SK-N-MC (cell line): Measurements from ENCODE around the gene MYLK2.

Source experiments
- DNase-seq: peaks from one replicate; pipeline ENCODE4 v3.0.0-alpha.2; 2011; ENCODE audit warnings: low read depth, low spot score
- H3K27ac ChIP-seq: fragments of 200-600 bp; sonication (generic); 2 replicates; pipeline ENCODE4 v1.5.1; 2016; ENCODE audit warnings: mixed run types
- H3K36me3 ChIP-seq: fragments of 200-600 bp; sonication (generic); 2 replicates; pipeline ENCODE4 v1.6.1; 2017; ENCODE audit warnings: antibody characterized with exemption, low read length, mixed read lengths; ENCODE audit not compliant: insufficient read depth
- H3K4me3 ChIP-seq: fragments of 200-600 bp; sonication (generic); 2 replicates; pipeline ENCODE4 v1.5.1; 2016
- H3K9ac ChIP-seq: fragments of 200-600 bp; sonication (generic); 2 replicates; pipeline ENCODE4 v1.8.0; 2017; ENCODE audit warnings: mixed run types, mixed read lengths; ENCODE audit not compliant: insufficient read length
- H3K9me3 ChIP-seq: fragments of 200-600 bp; sonication (generic); 2 replicates; pipeline ENCODE4 v1.6.1; 2017; ENCODE audit warnings: low read depth, mild to moderate bottlenecking, antibody characterized with exemption, low read length, moderate library complexity, mixed read lengths
- EZH2 ChIP-seq: fragments of 200-600 bp; sonication (generic); IDR thresholded peaks from one replicate; pipeline ENCODE4 v1.6.1; 2017; ENCODE audit warnings: antibody characterized with exemption
- FOXP2 ChIP-seq: optimal IDR thresholded peaks from 2 replicates; pipeline ENCODE3; 2011; ENCODE audit warnings: mild to moderate bottlenecking, moderate library complexity; ENCODE audit not compliant: insufficient read depth; ENCODE audit errors: extremely low read length, control extremely low read depth
- POLR2AphosphoS5 ChIP-seq: IDR thresholded peaks from 2 replicates; pipeline ENCODE4 v1.6.1; 2012; ENCODE audit warnings: mild to moderate bottlenecking, low read depth, low read length, borderline replicate concordance

MYLK2 gene

DNA sequence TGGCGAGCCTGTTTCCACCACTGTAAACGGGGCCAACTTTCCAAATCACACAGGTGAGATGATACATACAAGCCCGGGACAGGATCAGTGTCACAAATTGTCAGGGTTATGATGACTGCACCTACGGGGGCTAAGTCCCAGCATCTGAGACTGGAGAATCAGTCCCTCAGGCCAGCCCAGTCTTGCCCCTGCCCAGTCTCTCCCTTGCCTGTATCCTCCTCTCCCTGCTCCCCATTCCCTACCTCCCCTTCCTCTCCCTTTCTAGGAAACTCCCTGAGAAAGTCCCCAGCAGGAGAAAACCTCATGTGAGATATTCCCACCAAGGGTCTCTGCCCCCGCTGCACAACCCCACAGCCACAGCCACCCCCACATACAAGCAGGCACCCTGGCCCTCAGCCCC, 24.7 kb downstream of the MYLK2 start:
- TF ChIP-seq EZH2 (no peak), POLR2AphosphoS5 (no peak), FOXP2 (no peak)
- no peak overlapping the region for H3K9ac ChIP-seq
- no peak for DNase-seq
- no peaks in the 10 kb centered on the region for H3K9me3 ChIP-seq
- H3K4me3 ChIP-seq: no peak overlapping the region
- H3K27ac ChIP-seq: no peak overlapping the region
- no peaks in the 10 kb centered on the region for H3K36me3 ChIP-seq

DNA sequence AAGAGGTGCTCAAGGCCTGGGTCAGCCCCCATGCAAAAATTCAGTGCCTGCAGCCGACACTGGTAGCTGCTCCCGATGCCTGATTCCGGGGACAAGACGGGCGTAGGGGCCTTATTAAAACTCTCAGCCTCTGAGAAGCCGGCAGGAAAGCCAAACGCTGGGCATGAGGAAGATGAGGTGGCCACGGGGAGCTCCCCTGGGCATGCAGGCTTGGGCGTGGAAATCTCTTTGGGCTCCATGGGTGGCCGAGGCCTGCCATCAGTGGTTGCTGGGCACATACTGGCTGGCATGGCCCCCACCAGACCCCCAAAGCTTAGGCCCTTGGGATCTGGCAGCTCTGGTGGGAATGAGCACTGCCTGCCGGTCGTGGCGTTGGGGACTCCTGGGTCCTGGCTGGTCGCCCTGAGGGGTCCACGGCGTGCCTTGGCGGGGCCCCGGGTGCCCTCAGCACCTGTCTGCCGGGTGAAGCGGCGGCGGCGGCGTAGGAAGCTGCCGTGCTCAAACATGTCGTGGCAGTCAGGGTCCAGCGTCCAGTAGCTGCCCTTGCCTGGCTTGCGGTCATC, 25.7 kb downstream of the MYLK2 start:
- no peak overlapping the region for H3K4me3 ChIP-seq
- H3K9me3 ChIP-seq: no peaks in the 10 kb centered on the region
- no peaks in the 10 kb centered on the region for H3K36me3 ChIP-seq
- TF ChIP-seq FOXP2 (no peak), POLR2AphosphoS5 (no peak)
- no peak for DNase-seq
- no peak overlapping the region for H3K9ac ChIP-seq
- no peak overlapping the region for H3K27ac ChIP-seq

DNA sequence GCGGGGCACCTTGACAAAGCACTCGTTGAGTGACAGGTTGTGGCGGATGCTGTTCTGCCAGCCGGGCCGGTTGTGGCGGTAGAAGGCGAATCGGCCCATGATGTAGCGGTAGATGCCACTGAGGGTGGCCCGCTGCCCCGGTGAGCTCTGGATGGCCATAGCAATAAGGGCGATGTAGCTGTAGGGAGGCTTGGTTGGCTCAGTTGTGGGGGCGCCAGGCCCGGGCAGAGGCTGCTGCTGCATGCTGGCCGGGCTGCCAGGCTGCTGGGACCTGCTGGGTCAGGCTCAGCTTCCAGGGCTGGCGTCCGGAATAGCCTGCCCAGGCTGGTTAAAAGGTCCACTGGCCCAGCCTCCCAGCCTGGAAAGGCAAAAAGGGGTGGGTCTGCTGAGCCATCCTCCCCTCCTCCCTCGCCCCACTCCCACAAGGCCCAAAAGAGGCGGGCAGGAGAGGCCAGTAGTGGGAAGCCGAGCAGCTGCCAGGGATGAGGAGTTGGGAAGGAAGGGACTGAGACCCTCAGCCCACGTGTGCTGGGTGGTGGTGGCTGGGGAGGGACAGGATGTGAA, 26.2 kb downstream of the MYLK2 start, which contains the start of gene FOXS1:
FOXS1 (minus strand) TSS at position 305 of the 564 bp plus-strand sequence; CDS start at position 243, 62 bp downstream.
- no peak for DNase-seq
- no peaks in the 10 kb centered on the region for H3K9me3 ChIP-seq
- no peak within 1 kb of the TSS for H3K27ac ChIP-seq
- H3K36me3 ChIP-seq: no peaks in the 10 kb centered on the region
- no peak within 1 kb of the TSS for H3K9ac ChIP-seq
- H3K4me3 ChIP-seq: no peak within 1 kb of the TSS
- TF ChIP-seq EZH2 (no peak), FOXP2 (no peak), POLR2AphosphoS5 (no peak)

- H3K9ac ChIP-seq: no peak overlapping the region
- TF ChIP-seq EZH2: no peak
- no peak for TF ChIP-seq POLR2AphosphoS5
- no peak for TF ChIP-seq FOXP2
- no peak overlapping the region for H3K4me3 ChIP-seq
- DNase-seq: no peak
- H3K27ac ChIP-seq: no peak overlapping the region
- H3K9me3 ChIP-seq: no peaks in the 10 kb centered on the region
- H3K36me3 ChIP-seq: no peaks in the 10 kb centered on the region
These were observed 27.6 kb downstream of the MYLK2 start for GRCh38 chr20:31846793-31847138.

- no peak for DNase-seq
- Histone ChIP-seq H3K4me3 (no peak overlapping the region), H3K9me3 (no peaks in the 10 kb centered on the region), H3K36me3 (no peaks in the 10 kb centered on the region), H3K9ac (no peak overlapping the region), H3K27ac (no peak overlapping the region)
- TF ChIP-seq FOXP2: no peak
- TF ChIP-seq EZH2: no peak
- no peak for TF ChIP-seq POLR2AphosphoS5
These were observed 29.2 kb downstream of the MYLK2 start for GRCh38 chr20:31848088-31848999.

DNA sequence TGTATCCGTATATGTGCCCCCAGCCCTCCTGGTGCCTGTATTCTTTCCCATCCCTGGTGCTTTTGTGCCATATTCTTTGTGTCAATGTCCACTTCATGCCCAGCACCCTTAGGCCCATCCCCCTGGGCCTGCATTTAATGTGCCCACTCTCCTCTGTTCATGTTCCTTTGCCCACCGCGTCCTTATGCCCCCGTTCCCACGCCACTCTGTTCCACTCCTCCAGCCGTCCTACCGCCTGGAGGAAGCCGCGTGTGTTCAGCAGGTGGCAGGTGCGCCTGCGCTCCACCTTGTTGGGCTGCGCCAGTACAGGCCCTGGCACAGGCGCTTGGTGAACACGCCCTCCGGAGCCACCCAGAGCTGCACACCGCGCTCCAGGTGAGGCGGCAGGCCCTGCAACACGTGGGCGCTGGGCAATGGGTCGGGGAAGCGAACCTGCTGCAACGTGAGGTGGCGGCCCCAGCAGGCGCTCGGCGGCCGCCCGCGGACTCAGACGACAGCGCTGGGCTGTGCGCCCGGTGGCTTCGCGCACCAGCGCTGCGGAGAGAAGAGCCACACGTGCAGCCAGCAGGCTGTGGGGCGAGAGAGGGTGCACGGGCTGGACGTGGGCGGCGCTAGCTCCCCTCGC, 30.3 kb downstream of the MYLK2 start:
- Histone ChIP-seq H3K36me3 (no peaks in the 10 kb centered on the region), H3K9me3 (no peaks in the 10 kb centered on the region), H3K9ac (no peak overlapping the region), H3K4me3 (no peak overlapping the region), H3K27ac (no peak overlapping the region)
- no peak for DNase-seq
- no peak for TF ChIP-seq EZH2
- TF ChIP-seq POLR2AphosphoS5: no peak
- TF ChIP-seq FOXP2: no peak

DNA sequence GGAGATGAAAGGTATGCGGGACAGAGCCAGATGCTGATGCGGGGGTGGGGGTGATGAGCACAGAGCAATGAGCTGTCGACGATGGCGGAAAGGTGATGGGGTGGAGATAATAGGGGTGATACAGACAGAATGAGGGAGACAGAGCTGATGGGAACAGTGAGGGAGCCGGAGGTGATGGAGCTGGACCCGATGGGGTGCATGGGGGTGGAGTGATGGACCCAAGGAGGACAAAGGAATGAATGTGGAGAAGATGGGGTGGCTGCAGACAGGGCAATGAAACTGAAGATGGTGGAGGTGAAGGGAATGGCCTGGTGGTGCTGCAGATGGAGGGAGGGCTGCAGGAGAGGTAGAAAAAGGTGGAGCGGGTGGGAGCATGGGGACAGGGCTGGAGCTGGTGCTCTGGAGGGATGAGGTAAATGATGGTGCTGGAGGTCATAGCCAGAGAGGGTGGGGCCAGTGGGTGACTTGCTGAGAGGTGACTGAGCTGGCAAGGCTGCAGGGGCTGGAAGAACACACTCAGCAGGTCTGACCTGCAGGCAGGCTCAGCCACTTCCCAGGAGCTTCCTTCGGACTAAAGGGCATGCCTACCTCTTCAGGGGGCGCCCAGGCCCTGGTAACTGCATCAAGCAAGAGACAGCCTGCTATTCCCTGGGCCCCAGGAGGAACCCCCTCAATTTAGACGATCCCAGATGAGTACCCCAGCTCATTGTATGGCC, 32.2 kb downstream of the MYLK2 start:
- TF ChIP-seq FOXP2 (no peak), POLR2AphosphoS5 (no peak), EZH2 (no peak)
- no peak for DNase-seq

GRCh38 chr20:31853481-31853880, 34.3 kb downstream of the MYLK2 start:
- Histone ChIP-seq H3K9ac (no peak overlapping the region), H3K27ac (no peak overlapping the region), H3K9me3 (no peaks in the 10 kb centered on the region), H3K4me3 (no peak overlapping the region), H3K36me3 (no peaks in the 10 kb centered on the region)
- TF ChIP-seq POLR2AphosphoS5 (no peak), EZH2 (no peak), FOXP2 (no peak)
- DNase-seq: no peak

More for the DNA sequence above, 32.2 kb downstream of the MYLK2 start:
- no peak overlapping the region for H3K4me3 ChIP-seq
- no peak overlapping the region for H3K27ac ChIP-seq
- H3K9me3 ChIP-seq: no peaks in the 10 kb centered on the region
- no peaks in the 10 kb centered on the region for H3K36me3 ChIP-seq
- no peak overlapping the region for H3K9ac ChIP-seq

DNA sequence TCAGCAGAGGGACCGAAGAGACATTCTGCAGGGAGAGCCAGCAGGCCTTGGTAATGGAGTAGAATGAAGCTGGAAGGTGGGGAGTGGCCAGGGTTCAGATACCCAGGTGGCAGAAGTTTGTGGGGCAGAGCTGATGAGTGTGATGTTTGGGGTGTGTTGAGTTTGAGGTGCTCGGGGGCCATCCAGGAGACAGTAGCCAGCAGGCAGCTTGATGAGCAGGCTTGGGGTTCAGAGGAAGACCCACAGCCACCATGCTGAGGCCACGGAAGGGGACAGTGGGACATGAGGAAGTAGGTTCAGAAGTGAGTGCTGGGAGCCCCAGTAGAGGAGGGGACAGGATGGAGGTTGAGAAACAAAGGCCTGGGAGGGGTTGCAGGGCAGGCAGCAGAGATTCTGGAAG, 37.4 kb downstream of the MYLK2 start:
- no peak for DNase-seq
- no peak overlapping the region for H3K4me3 ChIP-seq

More for the DNA sequence above, 37.4 kb downstream of the MYLK2 start:
- H3K27ac ChIP-seq: no peak overlapping the region
- H3K9ac ChIP-seq: no peak overlapping the region
- TF ChIP-seq FOXP2 (no peak), POLR2AphosphoS5 (no peak), EZH2 (no peak)
- no peaks in the 10 kb centered on the region for H3K9me3 ChIP-seq
- H3K36me3 ChIP-seq: no peaks in the 10 kb centered on the region
